GM04504 (cell line): ENCODE data around the gene ZNF521.

Source experiments
- DNase-seq: peaks from one replicate; pipeline ENCODE4 v3.0.0-alpha.2; 2012; ENCODE audit warnings: low read depth

Gene ZNF521

DNA sequence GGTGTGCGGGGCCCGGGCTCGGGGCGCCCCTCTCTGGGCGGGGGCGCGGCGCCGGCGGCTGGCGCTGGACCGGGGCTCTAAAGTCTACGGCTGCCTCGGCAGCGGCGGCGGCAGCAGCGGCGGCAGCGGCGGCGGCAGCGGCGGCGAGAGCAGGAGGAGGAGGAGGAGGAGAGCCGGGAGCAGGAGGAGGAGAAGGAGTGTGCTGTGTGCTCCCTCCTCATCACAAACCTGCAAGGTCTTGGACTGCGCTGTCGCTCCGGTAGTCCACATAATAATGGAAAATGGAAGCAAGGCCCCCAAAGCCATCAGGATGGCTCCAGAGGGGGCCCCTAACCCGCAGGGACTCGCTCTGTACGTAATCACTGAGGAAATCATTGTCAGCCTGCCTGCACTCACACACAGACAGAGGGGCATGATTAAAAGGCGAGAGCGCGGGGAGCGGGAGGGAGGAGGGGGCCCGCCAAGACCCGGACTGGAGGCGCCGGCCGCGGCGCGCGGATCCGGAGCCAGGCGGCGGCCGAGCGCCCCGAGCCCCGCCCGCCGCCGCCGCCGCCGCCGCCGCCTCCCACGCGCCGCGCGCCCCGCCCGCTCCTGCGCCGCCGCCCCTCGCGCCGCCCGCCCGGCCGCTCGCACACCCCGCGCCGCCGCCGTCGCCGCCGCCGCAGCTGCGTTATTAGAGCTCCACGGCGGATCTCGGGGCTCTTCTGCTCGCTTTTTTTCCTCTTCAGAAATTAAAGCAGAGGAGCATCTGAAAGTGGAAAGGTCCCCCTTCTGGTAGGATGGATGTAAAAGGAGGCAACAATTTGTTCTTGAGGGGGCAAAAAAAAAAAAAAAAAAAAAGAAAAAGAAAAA is at the start of gene ZNF521:
ZNF521 (minus strand) TSS at position 390 of the 852 bp plus-strand sequence. CDS start 1,220 bp downstream, outside the sequence.
- DNase-seq, result peak; percentile 79

DNA sequence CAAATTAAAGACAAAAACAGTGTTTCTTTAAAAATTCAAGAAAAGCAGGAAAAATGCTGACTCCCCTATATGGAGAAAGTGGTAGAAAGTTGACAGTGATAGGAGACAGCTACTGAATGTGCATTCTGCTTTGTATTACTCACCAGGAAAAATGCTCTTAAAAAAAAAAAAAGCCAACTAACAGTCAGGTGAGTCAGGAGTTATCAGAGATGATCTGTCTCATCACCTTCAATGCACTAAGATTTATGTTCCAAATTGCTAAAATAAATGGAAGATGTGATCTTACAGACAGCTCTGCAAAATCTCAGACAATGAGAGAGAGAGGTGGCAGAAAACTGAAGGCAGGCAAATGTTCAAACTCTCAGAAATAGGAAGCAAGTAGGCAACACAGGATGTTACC is 47.6 kb upstream of the ZNF521 start:
- peak; percentile 5 for DNase-seq

DNA sequence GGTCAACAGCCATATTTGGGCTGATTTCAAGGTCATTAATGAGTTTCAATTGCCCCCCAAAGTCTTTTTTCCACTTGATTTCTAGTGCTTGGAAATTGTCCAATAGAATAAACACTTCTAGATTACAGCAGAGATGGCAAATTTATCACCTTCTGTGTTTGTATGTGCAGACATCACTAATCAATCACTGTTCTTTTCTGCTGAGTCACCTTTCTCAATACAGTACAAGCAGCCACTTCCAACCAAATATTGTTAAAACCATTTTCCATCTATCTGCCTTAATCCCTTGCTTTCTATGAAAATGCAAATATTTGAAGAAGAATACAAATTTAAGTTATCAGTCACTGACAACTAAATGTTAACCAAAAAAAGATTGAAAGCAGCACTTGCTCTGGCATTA is 40.2 kb upstream of the ZNF521 start:
- DNase-seq, result no peak

DNA sequence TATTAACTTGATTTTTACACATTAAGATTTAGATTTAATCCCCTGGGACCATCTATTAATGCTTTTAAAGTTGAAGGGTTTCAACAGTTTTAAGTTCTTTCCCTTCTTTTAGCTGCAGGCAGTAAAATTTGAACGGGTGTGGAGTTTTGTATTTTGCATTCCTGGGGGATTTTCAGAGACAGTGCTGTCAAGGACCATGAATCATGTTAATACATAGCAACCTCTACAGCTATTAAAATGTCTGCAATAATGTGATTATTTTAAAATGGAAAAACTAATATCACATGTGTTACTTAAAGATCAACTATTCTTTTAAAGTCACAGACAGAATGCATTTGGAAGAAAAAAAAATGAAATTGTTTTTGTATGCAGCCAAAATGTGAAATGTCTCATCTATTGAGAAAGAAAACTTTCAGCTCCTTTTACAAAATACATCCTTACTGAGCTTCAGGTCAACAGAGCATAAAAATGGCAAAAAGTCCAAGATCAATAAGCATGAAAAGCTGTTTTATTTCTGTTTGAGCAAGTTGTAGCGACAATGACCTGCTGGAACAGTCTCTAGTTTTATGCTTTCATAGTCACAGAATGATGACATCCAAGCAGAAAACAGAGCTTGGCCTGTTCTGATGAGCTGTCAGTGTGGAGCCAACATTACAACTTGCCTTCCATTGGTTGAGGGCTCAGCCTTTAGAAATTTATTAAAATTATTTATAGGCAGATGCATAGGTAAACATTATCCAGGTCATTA is 21.6 kb upstream of the ZNF521 start:
- DNase-seq, result no peak

DNA sequence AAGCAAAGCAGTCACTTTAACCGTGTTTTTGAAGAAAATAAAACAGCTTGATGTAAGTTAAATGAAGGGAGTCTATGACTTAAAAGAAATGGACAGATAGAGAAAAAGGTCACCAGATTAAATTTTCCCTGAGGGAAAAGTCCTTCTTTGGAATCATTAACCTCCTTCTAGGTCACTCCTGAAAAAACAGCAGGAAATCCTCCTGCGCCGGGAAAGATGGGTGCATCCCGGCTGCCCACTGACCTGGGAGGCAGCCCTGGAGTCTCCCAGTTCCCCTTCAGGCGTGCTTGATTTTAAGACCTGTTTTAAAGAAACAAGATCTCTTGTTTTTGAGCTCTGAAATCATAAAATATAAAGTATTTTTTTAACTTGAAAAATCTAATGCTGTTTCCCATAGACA is 18.4 kb upstream of the ZNF521 start:
- no peak for DNase-seq

DNA sequence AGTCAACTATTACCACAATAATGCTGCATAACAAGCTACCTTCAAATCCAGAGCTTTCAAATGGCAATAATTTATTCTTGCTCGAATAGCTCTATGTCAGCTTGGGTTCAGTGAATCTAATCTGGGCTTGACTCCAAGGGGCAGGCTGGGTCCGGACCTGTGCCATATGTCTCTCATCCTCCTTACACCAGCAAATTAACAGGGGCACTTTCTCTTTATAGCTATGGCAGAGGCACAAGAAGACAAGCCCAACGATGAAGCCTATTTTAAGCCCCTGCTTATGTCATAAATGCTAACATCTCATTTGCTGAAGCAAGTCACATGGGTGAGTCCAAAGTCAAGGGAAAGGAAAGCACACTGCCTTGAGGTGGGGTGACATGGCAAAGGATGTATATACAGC is 13.3 kb upstream of the ZNF521 start:
- no peak for DNase-seq

DNA sequence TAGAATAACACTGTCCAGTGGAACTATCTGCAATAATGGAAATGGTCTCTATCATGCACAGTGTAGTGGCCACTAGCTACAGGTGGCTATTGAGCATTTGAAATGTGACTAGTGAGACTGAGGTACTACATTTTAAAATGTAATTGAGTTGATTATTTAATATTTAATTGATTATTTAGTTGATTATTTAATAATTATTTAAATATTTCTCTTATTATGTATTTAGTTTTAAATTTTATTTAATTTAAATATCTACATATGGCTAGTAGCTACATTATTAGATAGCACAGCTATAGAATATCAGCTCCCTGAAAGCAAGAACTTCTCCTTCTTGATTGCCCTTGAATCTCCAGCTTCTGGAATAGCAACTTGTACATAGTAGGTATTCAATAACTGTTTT is 12.8 kb upstream of the ZNF521 start:
- DNase-seq, result no peak

DNA sequence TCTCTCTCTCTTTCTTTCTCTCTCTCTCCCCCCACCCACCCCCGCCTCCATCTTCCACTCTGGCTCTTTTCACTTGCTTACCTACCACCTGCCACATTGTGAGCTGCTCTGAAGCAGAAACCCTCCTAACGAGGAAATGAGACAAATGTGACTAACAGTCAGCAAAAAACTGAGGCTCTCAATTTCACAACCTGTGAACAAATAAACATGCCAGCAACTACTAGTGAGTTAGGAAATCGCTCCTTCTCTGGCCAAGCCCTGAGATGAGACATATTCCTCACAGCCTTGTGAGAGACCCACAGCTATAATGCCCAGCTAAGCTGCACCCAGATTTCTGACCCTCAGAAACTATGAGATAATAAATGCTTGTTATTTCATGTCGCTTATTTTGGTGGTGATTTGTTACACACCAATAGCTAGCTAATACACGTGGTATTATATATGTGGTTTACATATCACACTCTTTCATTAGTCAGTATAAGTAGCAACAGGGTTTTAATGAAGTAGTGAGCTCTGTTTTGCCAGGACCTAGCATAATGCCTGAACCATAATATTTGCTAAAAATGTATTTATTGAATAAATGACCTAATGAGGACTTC is 8.4 kb upstream of the ZNF521 start:
- DNase-seq, result no peak

DNA sequence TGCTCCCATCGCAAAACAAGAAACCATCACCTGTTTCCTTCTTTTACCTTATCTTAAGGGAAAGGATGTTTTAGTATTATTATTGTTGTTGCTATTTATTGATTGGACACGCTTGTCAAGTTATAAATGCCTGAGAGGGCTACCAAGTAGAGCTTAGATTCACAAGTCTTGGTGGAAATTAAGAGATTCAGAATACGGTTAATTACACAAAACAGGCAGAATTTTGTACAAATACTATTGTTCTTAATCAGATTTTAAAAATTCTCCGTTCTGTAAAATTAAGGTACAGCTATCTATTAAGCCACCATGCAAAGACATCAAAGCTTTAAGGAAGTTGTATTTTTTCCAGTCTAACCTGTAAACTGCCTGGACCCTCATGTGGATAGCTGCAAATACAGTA is 1.1 kb upstream of the ZNF521 start:
- no peak for DNase-seq

DNA sequence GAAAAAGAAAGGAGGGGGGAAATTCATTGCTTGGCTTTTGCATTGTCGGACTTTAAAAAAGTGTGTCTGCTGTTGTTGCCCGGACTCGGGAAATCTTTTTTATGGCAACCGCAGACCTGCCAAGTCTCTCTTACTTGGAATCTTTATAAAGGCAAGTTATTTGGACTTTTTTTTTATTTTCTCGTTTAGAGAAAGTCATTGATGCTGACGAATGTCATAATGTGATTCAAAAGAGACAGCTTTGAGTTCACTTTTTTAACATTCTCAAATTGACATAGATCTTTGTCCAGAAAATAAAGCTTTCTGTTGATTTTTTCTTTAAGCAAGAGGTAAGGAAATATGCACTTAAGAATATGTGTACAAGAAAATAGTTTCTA is 651 bp upstream of the ZNF521 start:
- DNase-seq, result no peak

DNA sequence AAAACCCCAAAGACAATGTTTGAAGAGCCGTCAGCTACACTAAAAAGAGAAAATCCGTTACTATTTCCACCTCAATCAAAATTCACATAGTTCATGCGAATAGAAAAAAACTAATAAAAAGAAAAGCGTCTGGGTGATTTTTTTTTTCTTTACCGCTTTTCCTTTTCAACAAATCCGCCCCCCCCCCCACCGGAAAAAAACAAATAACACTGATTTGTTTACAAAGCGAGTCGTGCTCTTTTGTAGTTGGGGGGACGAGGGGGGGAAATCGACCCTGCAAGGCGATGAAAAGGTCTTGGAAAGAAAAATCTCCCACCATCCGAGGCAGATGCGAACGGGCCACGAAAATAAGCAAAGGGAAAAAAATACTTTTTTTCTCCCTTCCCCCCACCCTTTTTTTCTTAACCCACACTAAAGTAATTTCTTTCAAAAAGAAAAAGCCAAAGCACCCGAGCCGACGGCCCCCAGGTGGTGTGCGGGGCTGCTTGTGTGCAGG is 638 bp downstream of the ZNF521 start:
- no peak for DNase-seq

DNA sequence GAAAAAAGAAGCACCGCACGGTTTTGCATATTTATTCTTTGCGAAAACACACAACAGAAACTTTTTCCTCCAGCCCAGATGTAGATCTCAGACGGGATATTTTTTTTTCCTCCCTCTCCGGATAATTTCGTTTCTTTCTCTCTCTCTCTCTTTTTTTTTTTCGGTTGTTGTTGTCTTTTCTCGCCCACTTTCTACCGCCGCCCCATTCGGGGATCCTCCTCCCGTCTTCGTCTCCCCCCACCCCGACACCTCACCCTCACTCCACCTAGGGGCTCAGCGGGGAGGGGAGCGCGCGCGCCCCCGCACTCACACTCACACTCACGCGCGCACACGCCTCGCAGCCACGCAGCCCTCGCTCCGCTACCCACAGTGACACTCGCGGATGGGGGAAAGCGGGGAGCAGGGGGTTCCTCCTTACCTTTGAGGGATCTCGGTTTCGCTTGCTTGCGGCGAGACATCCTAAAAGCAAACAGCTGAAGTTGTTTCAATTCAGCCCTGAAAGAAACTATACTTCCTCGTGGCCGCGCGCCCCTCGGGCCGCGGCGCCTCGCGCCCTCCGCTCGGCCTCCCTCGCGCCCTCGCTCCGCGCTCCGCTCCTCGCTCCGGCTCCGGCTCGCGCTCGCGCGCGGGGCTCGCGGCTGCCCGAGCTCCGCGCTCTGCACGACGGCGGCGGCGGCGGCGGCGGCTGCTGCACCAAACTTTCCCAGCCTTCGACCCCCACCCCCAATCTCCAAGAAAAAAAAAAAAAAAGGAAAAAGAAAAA is 1.3 kb downstream of the ZNF521 start:
- DNase-seq, result peak; percentile 33

DNA sequence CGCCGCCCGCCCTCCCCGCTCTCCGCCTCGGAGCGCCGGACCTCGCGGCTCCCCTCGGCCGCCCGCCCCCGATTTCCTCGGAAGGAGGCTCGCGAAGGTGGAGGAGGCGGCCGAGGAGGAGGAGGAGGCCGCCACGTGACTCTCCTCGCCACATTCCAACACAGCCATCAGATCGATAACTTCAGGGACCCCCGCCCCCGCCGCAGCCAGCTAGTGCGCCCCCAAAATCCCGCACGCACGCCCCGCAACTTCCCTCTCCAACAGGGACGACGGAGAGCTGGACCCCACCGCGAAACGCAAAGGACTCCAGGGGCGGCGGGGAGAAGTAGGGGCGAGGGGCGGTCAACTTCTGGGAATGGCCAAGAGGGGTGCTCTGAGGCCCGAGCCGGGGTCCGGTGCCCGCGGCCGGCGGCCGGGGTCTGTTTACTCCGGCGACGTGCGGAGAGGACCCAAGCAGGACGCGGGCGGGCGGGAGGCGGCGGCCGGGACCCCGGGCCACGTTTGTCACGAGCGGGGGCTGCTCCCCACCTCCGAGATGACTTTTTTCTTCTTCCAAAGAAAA is 2.0 kb downstream of the ZNF521 start:
- no peak for DNase-seq

DNA sequence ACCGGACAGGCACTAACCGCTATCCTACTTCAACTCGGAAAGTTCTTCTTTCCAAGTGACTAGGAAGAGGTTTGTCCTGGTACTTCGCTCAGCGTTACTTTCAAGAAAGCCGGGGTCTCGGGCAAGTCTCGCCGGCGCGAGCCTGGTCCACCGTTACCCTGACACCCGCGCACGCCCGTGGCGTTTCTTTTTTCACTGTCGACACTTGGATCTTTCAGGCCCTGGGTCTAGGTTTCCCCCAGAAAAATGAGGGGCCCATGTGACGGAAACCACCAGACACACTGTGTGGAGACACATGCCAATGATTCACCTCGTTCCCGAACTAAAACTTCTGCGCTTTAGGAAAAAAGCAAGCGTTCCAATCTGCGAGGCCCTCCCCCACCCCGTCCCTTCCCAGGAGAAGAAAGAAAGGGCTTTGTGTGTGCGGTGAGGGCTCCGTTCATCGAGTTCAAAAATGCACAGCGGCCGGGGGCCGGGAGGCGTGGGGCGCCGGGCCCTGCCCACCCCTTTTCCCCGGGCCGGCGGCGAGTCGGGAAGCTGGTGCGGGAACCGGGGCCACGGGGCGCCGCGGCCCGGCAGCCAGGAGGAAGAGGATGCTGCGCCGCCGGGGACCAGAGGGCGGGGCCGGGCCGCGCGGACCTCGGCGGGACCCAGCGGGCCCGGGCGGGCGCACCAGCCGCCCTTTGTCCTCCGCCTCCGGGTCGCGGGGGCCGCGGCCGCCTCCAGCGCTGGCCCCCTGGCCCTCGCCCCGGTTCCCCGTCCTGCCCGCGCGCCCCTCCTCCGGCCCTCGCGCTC is 2.6 kb downstream of the ZNF521 start:
- no peak for DNase-seq

DNA sequence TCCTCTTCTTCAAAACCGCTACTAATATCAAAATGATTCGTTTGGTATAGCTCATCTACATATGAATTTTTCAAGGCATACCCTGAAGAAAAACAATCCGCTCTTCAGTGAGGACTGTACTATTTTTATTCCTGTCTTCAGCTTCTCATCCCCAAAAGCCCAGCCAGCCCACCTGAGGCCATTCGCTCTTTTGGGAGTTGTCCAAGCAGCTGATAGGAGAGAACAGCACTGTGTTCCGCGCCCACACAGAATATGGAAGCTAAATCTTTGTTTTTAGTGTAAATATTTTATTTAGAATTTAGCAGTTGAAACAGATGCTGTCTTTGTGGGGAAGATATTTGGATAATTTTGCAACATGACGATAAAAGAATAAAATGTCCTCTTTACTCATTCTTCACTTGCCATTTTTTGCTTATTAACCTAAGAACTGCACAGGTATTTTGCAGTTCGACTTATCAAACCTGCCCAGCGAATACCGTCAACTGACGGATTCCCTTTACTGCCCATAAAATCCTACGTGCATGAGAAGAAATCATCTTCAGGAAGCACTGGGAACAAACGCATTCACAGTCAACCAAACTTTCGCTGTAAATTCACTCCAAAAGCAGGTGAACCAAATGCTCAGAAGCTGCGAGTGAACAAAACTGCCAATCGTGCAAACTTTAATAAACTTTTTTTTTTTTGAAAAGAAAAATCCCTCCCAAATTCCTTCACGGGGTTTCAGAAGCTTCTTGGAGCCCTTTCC is 3.4 kb downstream of the ZNF521 start:
- DNase-seq, result no peak

DNA sequence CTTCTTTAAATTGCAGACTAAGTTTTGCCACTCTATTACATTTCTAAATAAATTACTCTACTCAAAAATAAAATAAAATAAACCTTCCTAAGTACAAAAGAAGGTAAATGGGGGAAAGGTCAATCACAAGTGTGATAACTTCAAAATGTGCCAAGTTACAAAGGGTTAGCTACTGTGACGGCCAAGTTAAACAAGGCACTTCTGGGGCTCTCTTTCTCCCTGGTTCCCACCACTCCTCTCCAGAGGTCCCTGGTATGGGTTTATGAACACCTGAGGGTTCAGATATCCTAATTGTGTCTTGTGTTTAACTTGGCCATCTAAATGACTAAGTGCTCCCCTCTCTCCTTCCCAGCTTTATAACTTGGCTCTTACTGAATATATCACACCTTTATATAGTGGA is 5.4 kb downstream of the ZNF521 start:
- no peak for DNase-seq

DNA sequence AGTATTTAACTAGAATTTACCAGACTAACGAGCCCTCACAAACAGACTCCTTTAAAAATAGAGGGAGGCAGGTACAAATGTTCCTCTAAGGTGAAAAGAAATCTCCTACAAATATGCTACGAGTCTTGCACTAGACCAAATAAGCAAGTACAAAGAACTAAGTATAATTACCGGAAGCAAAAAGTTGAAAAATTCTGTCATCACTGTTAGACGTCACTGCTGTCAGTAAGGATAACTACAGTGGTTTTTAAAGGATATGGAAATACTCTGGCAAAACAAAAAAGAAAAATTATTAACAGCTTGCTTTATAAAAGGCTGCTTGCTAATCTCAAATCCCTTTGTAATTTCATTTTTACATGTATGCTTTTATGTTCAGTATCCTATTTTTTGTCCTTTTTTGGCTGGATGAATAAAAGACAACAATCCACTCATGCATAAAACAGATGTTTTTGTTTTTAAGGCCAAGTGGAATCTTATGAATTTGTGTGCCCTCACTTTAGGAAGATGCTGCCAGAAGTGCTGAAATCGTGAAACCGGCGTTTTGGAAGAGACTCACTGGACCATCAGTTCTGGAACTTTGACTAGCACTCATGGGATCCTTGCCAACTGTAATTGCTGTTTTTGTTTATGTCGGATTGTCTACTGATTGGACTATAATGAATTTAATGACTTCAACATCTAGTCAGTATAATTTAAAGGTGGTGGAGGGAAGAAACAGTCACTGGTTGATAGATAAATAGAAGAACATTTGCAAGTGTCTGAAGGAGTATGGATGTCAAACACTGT is 6.7 kb downstream of the ZNF521 start:
- no peak for DNase-seq

DNA sequence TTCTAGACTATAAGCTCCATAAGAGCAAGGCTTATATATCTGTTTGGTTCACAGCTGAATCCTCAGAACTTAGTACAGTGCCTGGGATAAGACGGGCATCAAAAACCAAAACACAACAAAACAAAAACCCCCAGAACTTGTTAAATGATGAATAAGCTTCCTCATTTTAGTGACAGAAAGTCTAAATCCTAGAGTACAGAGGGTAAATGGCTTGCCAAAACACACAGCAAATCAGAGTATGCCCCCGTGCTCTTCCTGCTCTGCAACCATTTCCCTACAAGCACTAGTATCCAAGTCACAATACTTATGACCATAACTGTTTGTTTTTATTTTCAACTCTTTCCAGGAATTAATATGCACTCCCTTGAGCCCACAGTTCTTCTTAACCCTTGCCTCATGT is 10.1 kb downstream of the ZNF521 start:
- DNase-seq, result no peak

DNA sequence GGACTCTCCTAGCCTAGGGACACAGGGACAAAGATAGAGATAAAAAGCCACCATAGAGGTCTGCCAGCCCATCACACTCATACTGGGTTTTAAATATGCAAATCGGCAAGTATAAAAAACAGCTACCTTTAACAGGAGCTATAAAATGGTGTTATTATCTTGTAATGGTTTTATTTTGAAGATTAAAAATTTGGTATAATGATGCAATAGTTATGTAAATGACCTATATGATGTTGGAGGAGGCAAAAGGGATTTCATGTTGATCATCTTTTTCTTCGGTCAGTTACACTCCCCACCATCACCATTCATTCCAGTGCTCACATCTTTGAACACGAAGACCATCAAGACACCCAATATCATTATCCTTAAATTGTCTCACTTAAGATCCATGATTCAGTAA is 11.2 kb downstream of the ZNF521 start:
- no peak for DNase-seq
